ENCODE data around the gene NTMT1. TPM values are rescaled to one million over a fixed set of nuclear protein-coding genes. Genes with fewer than 3 reads are reported as not detected.

NTMT1 gene
- total RNA-seq, 2 donors from 2014 or later = 27.0 to 27.8 TPM

- Mint-ChIP-seq H3K27me3 (peaks cover 8% of the 10 kb centered on the region), H3K4me1 (peaks cover 5% of the 10 kb centered on the region), H3K27ac (no peak overlapping the region), H3K36me3 (ENCODE audit: low read depth) (no peaks in the 10 kb centered on the region), H3K4me3 (peak overlapping the region; percentile 85)
- no peaks in the 10 kb centered on the region for H3K9me3 ChIP-seq (ENCODE audit: control insufficient read depth, low read length, poor library complexity, severe bottlenecking)
- no peak for DNase-seq
- peak; percentile 23 for ATAC-seq
These were observed 40.0 kb downstream of the NTMT1 start for GRCh38 chr9:129665814-129666520.

GRCh38 chr9:129666575-129666974 lies 40.6 kb downstream of the NTMT1 start:
- Mint-ChIP-seq H3K4me3 (peak overlapping the region; percentile 33), H3K27ac (no peak overlapping the region), H3K4me1 (peaks cover 5% of the 10 kb centered on the region), H3K27me3 (peaks cover 8% of the 10 kb centered on the region), H3K36me3 (ENCODE audit: low read depth) (no peaks in the 10 kb centered on the region)
- no peaks in the 10 kb centered on the region for H3K9me3 ChIP-seq (ENCODE audit: control insufficient read depth, low read length, poor library complexity, severe bottlenecking)
- no peak for DNase-seq
- ATAC-seq = no peak

GRCh38 chr9:129667378-129667777 lies 41.4 kb downstream of the NTMT1 start:
- Mint-ChIP-seq H3K27me3 (peaks cover 8% of the 10 kb centered on the region), H3K36me3 (ENCODE audit: low read depth) (no peaks in the 10 kb centered on the region), H3K4me3 (no peak overlapping the region), H3K4me1 (peaks cover 5% of the 10 kb centered on the region), H3K27ac (no peak overlapping the region)
- no peaks in the 10 kb centered on the region for H3K9me3 ChIP-seq (ENCODE audit: control insufficient read depth, low read length, poor library complexity, severe bottlenecking)
- ATAC-seq (no peak), DNase-seq (no peak)

- Mint-ChIP-seq H3K4me3 (no peak overlapping the region), H3K27ac (no peak overlapping the region), H3K36me3 (ENCODE audit: low read depth) (no peaks in the 10 kb centered on the region), H3K4me1 (peaks cover 5% of the 10 kb centered on the region), H3K27me3 (peaks cover 8% of the 10 kb centered on the region)
- ATAC-seq = no peak
- no peak for DNase-seq
- no peaks in the 10 kb centered on the region for H3K9me3 ChIP-seq (ENCODE audit: control insufficient read depth, low read length, poor library complexity, severe bottlenecking)
These were observed 41.9 kb downstream of the NTMT1 start for GRCh38 chr9:129667850-129668249.

GRCh38 chr9:129669141-129669718 lies 43.3 kb downstream of the NTMT1 start:
- DNase-seq = no peak
- ATAC-seq = no peak
- peaks cover 5% of the 10 kb centered on the region for H3K4me1 Mint-ChIP-seq
- peaks cover 8% of the 10 kb centered on the region for H3K27me3 Mint-ChIP-seq
- no peaks in the 10 kb centered on the region for H3K9me3 ChIP-seq (ENCODE audit: control insufficient read depth, low read length, poor library complexity, severe bottlenecking)
- H3K4me3 Mint-ChIP-seq = no peak overlapping the region
- no peak overlapping the region for H3K27ac Mint-ChIP-seq
- H3K36me3 Mint-ChIP-seq (ENCODE audit: low read depth) = no peaks in the 10 kb centered on the region

GRCh38 chr9:129669946-129670345 lies 44.0 kb downstream of the NTMT1 start:
- H3K27me3 Mint-ChIP-seq = peaks cover 8% of the 10 kb centered on the region
- H3K4me3 Mint-ChIP-seq = no peak overlapping the region
- no peak overlapping the region for H3K27ac Mint-ChIP-seq
- H3K36me3 Mint-ChIP-seq (ENCODE audit: low read depth) = no peaks in the 10 kb centered on the region
- no peak for ATAC-seq
- peaks cover 2% of the 10 kb centered on the region for H3K4me1 Mint-ChIP-seq
- no peaks in the 10 kb centered on the region for H3K9me3 ChIP-seq (ENCODE audit: control insufficient read depth, low read length, poor library complexity, severe bottlenecking)
- DNase-seq = no peak

GRCh38 chr9:129671065-129671464 lies 45.1 kb downstream of the NTMT1 start:
- H3K4me3 Mint-ChIP-seq = no peak overlapping the region
- H3K9me3 ChIP-seq (ENCODE audit: control insufficient read depth, low read length, poor library complexity, severe bottlenecking) = no peaks in the 10 kb centered on the region
- peaks cover 11% of the 10 kb centered on the region for H3K27me3 Mint-ChIP-seq
- no peak for DNase-seq
- no peak overlapping the region for H3K27ac Mint-ChIP-seq
- H3K4me1 Mint-ChIP-seq = no peaks in the 10 kb centered on the region
- H3K36me3 Mint-ChIP-seq (ENCODE audit: low read depth) = no peaks in the 10 kb centered on the region
- no peak for ATAC-seq

- H3K36me3 Mint-ChIP-seq (ENCODE audit: low read depth) = no peaks in the 10 kb centered on the region
- DNase-seq = no peak
- no peaks in the 10 kb centered on the region for H3K4me1 Mint-ChIP-seq
- H3K4me3 Mint-ChIP-seq = no peak overlapping the region
- no peak overlapping the region for H3K27ac Mint-ChIP-seq
- no peaks in the 10 kb centered on the region for H3K9me3 ChIP-seq (ENCODE audit: control insufficient read depth, low read length, poor library complexity, severe bottlenecking)
- no peak for ATAC-seq
- H3K27me3 Mint-ChIP-seq = peaks cover 16% of the 10 kb centered on the region
These were observed 45.6 kb downstream of the NTMT1 start for GRCh38 chr9:129671519-129671918.

GRCh38 chr9:129672702-129673101 lies 46.7 kb downstream of the NTMT1 start:
- DNase-seq (no peak), ATAC-seq (no peak)
- Mint-ChIP-seq H3K27ac (no peak overlapping the region), H3K27me3 (peaks cover 26% of the 10 kb centered on the region), H3K4me3 (no peak overlapping the region), H3K36me3 (ENCODE audit: low read depth) (no peaks in the 10 kb centered on the region), H3K4me1 (no peaks in the 10 kb centered on the region)
- H3K9me3 ChIP-seq (ENCODE audit: control insufficient read depth, low read length, poor library complexity, severe bottlenecking) = no peaks in the 10 kb centered on the region

- Mint-ChIP-seq H3K4me3 (no peak overlapping the region), H3K27ac (no peak overlapping the region), H3K4me1 (no peaks in the 10 kb centered on the region), H3K27me3 (peaks cover 32% of the 10 kb centered on the region), H3K36me3 (ENCODE audit: low read depth) (no peaks in the 10 kb centered on the region)
- DNase-seq = no peak
- ATAC-seq = no peak
- no peaks in the 10 kb centered on the region for H3K9me3 ChIP-seq (ENCODE audit: control insufficient read depth, low read length, poor library complexity, severe bottlenecking)
These were observed 47.6 kb downstream of the NTMT1 start for GRCh38 chr9:129673602-129674001.

GRCh38 chr9:129674229-129674628 lies 48.3 kb downstream of the NTMT1 start:
- no peaks in the 10 kb centered on the region for H3K9me3 ChIP-seq (ENCODE audit: control insufficient read depth, low read length, poor library complexity, severe bottlenecking)
- Mint-ChIP-seq H3K27ac (no peak overlapping the region), H3K36me3 (ENCODE audit: low read depth) (no peaks in the 10 kb centered on the region), H3K4me3 (no peak overlapping the region), H3K27me3 (peaks cover 35% of the 10 kb centered on the region), H3K4me1 (no peaks in the 10 kb centered on the region)
- DNase-seq = no peak
- ATAC-seq = no peak

- no peak overlapping the region for H3K4me3 Mint-ChIP-seq
- H3K27ac Mint-ChIP-seq = no peak overlapping the region
- no peaks in the 10 kb centered on the region for H3K4me1 Mint-ChIP-seq
These were observed 49.7 kb downstream of the NTMT1 start for GRCh38 chr9:129675620-129676019.

GRCh38 chr9:129676287-129676686 lies 50.3 kb downstream of the NTMT1 start:
- Mint-ChIP-seq H3K27ac (no peak overlapping the region), H3K4me3 (no peak overlapping the region), H3K36me3 (ENCODE audit: low read depth) (no peaks in the 10 kb centered on the region), H3K4me1 (no peaks in the 10 kb centered on the region), H3K27me3 (peaks cover 40% of the 10 kb centered on the region)
- DNase-seq (no peak), ATAC-seq (no peak)
- no peaks in the 10 kb centered on the region for H3K9me3 ChIP-seq (ENCODE audit: control insufficient read depth, low read length, poor library complexity, severe bottlenecking)

More at GRCh38 chr9:129675620-129676019, 49.7 kb downstream of the NTMT1 start:
- H3K9me3 ChIP-seq (ENCODE audit: control insufficient read depth, low read length, poor library complexity, severe bottlenecking) = no peaks in the 10 kb centered on the region
- H3K27me3 Mint-ChIP-seq = peaks cover 34% of the 10 kb centered on the region
- H3K36me3 Mint-ChIP-seq (ENCODE audit: low read depth) = no peaks in the 10 kb centered on the region
- DNase-seq (no peak), ATAC-seq (no peak)

GRCh38 chr9:129676975-129677374 lies 51.0 kb downstream of the NTMT1 start:
- H3K4me1 Mint-ChIP-seq = no peaks in the 10 kb centered on the region
- H3K9me3 ChIP-seq (ENCODE audit: control insufficient read depth, low read length, poor library complexity, severe bottlenecking) = no peaks in the 10 kb centered on the region
- H3K27ac Mint-ChIP-seq = no peak overlapping the region
- DNase-seq = no peak
- H3K27me3 Mint-ChIP-seq = peaks cover 40% of the 10 kb centered on the region
- ATAC-seq = no peak
- H3K4me3 Mint-ChIP-seq = no peak overlapping the region
- H3K36me3 Mint-ChIP-seq (ENCODE audit: low read depth) = no peaks in the 10 kb centered on the region
